Right atrium auricular region (tissue), 2 donors: ENCODE results near the gene PKD1L1. TPM values are rescaled to one million over a fixed set of nuclear protein-coding genes. Genes with fewer than 3 reads are reported as not detected.
A peak's percentile ranks its signal among the peaks of the same experiment; 100 is the strongest.
"Not testable (repeated sequence)": the region's sequence is repeated elsewhere in the genome, so short reads cannot be mapped to it uniquely, and the experiment has no call there.

ENCODE experiments used
- DNase-seq: peaks from one replicate; pipeline ENCODE4 v3.0.0-alpha.2; 2019; ENCODE audit warnings: low spot score
- H3K27ac ChIP-seq, 2 donors: fragments of 200-600 bp; sonication (generic); 1 replicate in 1 of 2; 2 replicates in 1 of 2; pipeline ENCODE4 v1.5.1; 2016 to 2019
- H3K27me3 ChIP-seq, 2 donors: fragments of 200-600 bp; sonication (generic); one replicate each; pipeline versions ENCODE4 v1.5.1 to v1.6.0; 2017 to 2019
- H3K36me3 ChIP-seq: fragments of 200-600 bp; sonication (generic); one replicate; pipeline ENCODE4 v1.5.1; 2016
- H3K4me1 ChIP-seq, 2 donors: fragments of 200-600 bp; sonication (generic); one replicate each; pipeline versions ENCODE4 v1.5.1 to v1.6.0; 2017 to 2019
- H3K4me3 ChIP-seq, 2 donors: fragments of 200-600 bp; sonication (generic); 1 replicate in 1 of 2; 2 replicates in 1 of 2; pipeline ENCODE4 v1.5.1; 2017 to 2019; ENCODE audit warnings: mild to moderate bottlenecking in 1 of 2, moderate library complexity in 1 of 2
- H3K9me3 ChIP-seq, 2 donors: fragments of 200-600 bp; sonication (generic); one replicate each; pipeline ENCODE4 v1.5.1; 2019
- CTCF ChIP-seq, 2 donors: fragments of 200-600 bp; sonication (generic); IDR thresholded peaks; one replicate each; pipeline ENCODE4 v1.5.1; 2019; ENCODE audit warnings: antibody characterized with exemption in 2 of 2
- total RNA-seq, 2 donors: library from RNA; depleted of rRNA; stranded (reverse); fragments of >200 nt; gene quantifications; one replicate each; pipeline ENCODE4 v1.1.0, GENCODE V29; 2016

The PKD1L1 gene
- total RNA-seq, 2 donors from 2014 or later: 0.98 to 1.1 TPM

GRCh38 chr7:47946581-47947354 lies 1.5 kb downstream of the PKD1L1 start:
- no peak for DNase-seq
- H3K4me3 ChIP-seq: no peak overlapping the region
- no peaks in the 10 kb centered on the region for H3K27me3 ChIP-seq
- H3K27ac ChIP-seq: peak overlapping the region; percentile 39 to 57
- no peaks in the 10 kb centered on the region for H3K36me3 ChIP-seq
- no peaks in the 10 kb centered on the region for H3K9me3 ChIP-seq
- peaks cover 0 to 28% of the 10 kb centered on the region in 2 donors for H3K4me1 ChIP-seq
- TF ChIP-seq CTCF (IDR thresholded peaks at IDR 0.05): no peak

- H3K9me3 ChIP-seq: no peaks in the 10 kb centered on the region
- H3K27ac ChIP-seq: peak overlapping the region in 1 of 2 donors; percentile 9
- H3K4me1 ChIP-seq: peaks cover 0 to 42% of the 10 kb centered on the region in 2 donors
- no peaks in the 10 kb centered on the region for H3K27me3 ChIP-seq
- DNase-seq: peak; percentile 88
- no peaks in the 10 kb centered on the region for H3K36me3 ChIP-seq
- TF ChIP-seq CTCF (IDR thresholded peaks at IDR 0.05): peak; percentile 82 to 84
- H3K4me3 ChIP-seq: no peak overlapping the region
These were observed 2.8 kb downstream of the PKD1L1 start for GRCh38 chr7:47945261-47946015.

GRCh38 chr7:47944536-47945260 lies 3.6 kb downstream of the PKD1L1 start:
- Histone ChIP-seq H3K4me1 (peaks cover 0 to 43% of the 10 kb centered on the region in 2 donors), H3K27ac (peak overlapping the region in 1 of 2 donors; percentile 21), H3K4me3 (no peak overlapping the region), H3K9me3 (no peaks in the 10 kb centered on the region), H3K36me3 (no peaks in the 10 kb centered on the region), H3K27me3 (no peaks in the 10 kb centered on the region)
- DNase-seq: no peak
- no peak for TF ChIP-seq CTCF (IDR thresholded peaks at IDR 0.05)

GRCh38 chr7:47943676-47944474 lies 4.4 kb downstream of the PKD1L1 start:
- Histone ChIP-seq H3K4me3 (no peak overlapping the region), H3K4me1 (peaks cover 0 to 51% of the 10 kb centered on the region in 2 donors), H3K36me3 (no peaks in the 10 kb centered on the region), H3K27ac (no peak overlapping the region), H3K9me3 (no peaks in the 10 kb centered on the region), H3K27me3 (no peaks in the 10 kb centered on the region)
- no peak for TF ChIP-seq CTCF (IDR thresholded peaks at IDR 0.05)
- no peak for DNase-seq

GRCh38 chr7:47942651-47943050 lies 5.6 kb downstream of the PKD1L1 start:
- peak overlapping the region; percentile 86 to 96 for H3K27ac ChIP-seq
- peaks cover 0 to 63% of the 10 kb centered on the region in 2 donors for H3K4me1 ChIP-seq
- peak; percentile 56 for DNase-seq

More at GRCh38 chr7:47942651-47943050, 5.6 kb downstream of the PKD1L1 start:
- not testable (repeated sequence) for H3K36me3 ChIP-seq, H3K27me3 ChIP-seq, H3K9me3 ChIP-seq, H3K4me3 ChIP-seq
